HepG2 (cell line): ENCODE measurements around the gene WDCP.

ENCODE experiments used
- CBFB ChIP-seq: sonication (generic); formaldehyde crosslinking; IDR thresholded peaks from 2 replicates; pipeline ENCODE4 v1.4.0; 2020; ENCODE audit warnings: missing genetic modification reagents
- FOXM1 ChIP-seq: sonication (generic); formaldehyde crosslinking; IDR thresholded peaks from 2 replicates; pipeline ENCODE4 v1.5.0; 2020; ENCODE audit warnings: missing genetic modification reagents
- NR2C2 ChIP-seq: sonication (generic); formaldehyde crosslinking; IDR thresholded peaks from 2 replicates; pipeline ENCODE4 v1.4.0; 2020; ENCODE audit warnings: missing genetic modification reagents, mild to moderate bottlenecking, moderate library complexity, borderline replicate concordance
- POLR2A ChIP-seq, 2 experiments: IDR thresholded peaks; 2 replicates each; pipeline ENCODE4 v1.6.1; 2011; ENCODE audit warnings: low read depth in 2 of 2, low read length in 2 of 2, mild to moderate bottlenecking in 1 of 2, moderate library complexity in 1 of 2; ENCODE audit not compliant: insufficient read depth in 1 of 2
- POLR2AphosphoS5 ChIP-seq: IDR thresholded peaks from 2 replicates; pipeline ENCODE4 v1.6.1; 2012; ENCODE audit warnings: low read depth, low read length

DNA sequence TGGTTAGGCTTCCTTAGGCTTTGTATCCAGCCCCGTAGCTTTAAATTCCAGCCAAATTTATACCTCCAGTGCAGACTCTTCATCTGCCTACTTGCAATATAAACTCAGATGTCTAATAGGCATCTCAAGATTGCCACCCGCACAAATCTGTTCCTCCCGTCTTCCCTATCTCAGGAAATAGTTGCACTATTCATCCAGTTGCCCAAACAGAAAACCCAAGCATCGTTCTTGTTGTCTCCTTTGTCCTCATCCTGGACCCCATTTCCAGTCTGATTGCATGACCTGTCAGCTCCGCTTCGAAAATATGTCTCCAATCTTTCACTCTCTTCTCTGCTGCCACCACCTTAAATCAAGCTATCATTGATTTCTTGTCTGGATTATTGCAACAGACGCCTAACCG lies 4.6 kb upstream of the WDCP start:
- no peak for TF ChIP-seq POLR2A (IDR thresholded peaks at IDR 0.05; ENCODE audit: insufficient read depth in 1 of 2, low read depth in 2 of 2, low read length in 2 of 2)
- TF ChIP-seq POLR2AphosphoS5: no peak
- no peak for TF ChIP-seq FOXM1 (CRISPR knock-in tag)
- TF ChIP-seq NR2C2: no peak
- no peak for TF ChIP-seq CBFB (CRISPR knock-in tag)
